HepG2 (cell line): ENCODE measurements around the gene SPNS2. TPM values are rescaled to one million over a fixed set of nuclear protein-coding genes. Genes with fewer than 3 reads are reported as not detected.

ENCODE experiments used
- DR1 ChIP-seq: sonication (generic); formaldehyde crosslinking; IDR thresholded peaks from 2 replicates; pipeline ENCODE4 v1.8.0; 2021; ENCODE audit warnings: mild to moderate bottlenecking, missing genetic modification reagents, inconsistent platforms
- GZF1 ChIP-seq: sonication (generic); formaldehyde crosslinking; IDR thresholded peaks from 2 replicates; pipeline ENCODE4 v1.5.1; 2020; ENCODE audit warnings: mild to moderate bottlenecking, missing genetic modification reagents
- RBM39 ChIP-seq: fragments of 200-400 bp; formaldehyde crosslinking; IDR thresholded peaks from one replicate; pipeline ENCODE4 v1.6.1; 2018; ENCODE audit warnings: antibody characterized with exemption, mild to moderate bottlenecking, low read depth, low read length; ENCODE audit not compliant: poor library complexity, severe bottlenecking
- RFXAP ChIP-seq: sonication (generic); formaldehyde crosslinking; IDR thresholded peaks from 2 replicates; pipeline ENCODE4 v1.4.0; 2020; ENCODE audit warnings: missing genetic modification reagents, borderline replicate concordance
- SATB2 ChIP-seq: sonication (generic); formaldehyde crosslinking; IDR thresholded peaks from 2 replicates; pipeline ENCODE4 v1.5.0; 2020; ENCODE audit warnings: missing genetic modification reagents
- SOX5 ChIP-seq: IDR thresholded peaks from 2 replicates; pipeline ENCODE4 v1.6.1; 2016; ENCODE audit warnings: borderline replicate concordance
- TBL1XR1 ChIP-seq: fragments of 150-350 bp; IDR thresholded peaks from 2 replicates; pipeline ENCODE4 v1.6.1; 2014; ENCODE audit warnings: borderline replicate concordance, low read length; ENCODE audit not compliant: partially characterized antibody
- ZNF207 ChIP-seq: fragments of 450-650 bp; IDR thresholded peaks from 2 replicates; pipeline ENCODE4 v1.6.1; 2016; ENCODE audit warnings: antibody characterized with exemption, borderline replicate concordance
- ZNF317 ChIP-seq: sonication (generic); formaldehyde crosslinking; IDR thresholded peaks from 2 replicates; pipeline ENCODE4 v1.5.0; 2020; ENCODE audit warnings: mild to moderate bottlenecking, missing genetic modification reagents
- ZNF546 ChIP-seq: sonication (generic); formaldehyde crosslinking; conservative IDR thresholded peaks from 2 replicates; pipeline ENCODE4 v1.8.1; 2023; ENCODE audit warnings: mild to moderate bottlenecking, missing genetic modification reagents
- ZNF891 ChIP-seq: sonication (generic); formaldehyde crosslinking; IDR thresholded peaks from 2 replicates; pipeline ENCODE4 v1.5.0; 2020; ENCODE audit warnings: mild to moderate bottlenecking, missing genetic modification reagents
- ZSCAN20 ChIP-seq: sonication (generic); formaldehyde crosslinking; IDR thresholded peaks from 2 replicates; pipeline ENCODE4 v1.4.0; 2020; ENCODE audit warnings: missing genetic modification reagents, mild to moderate bottlenecking, borderline replicate concordance
- polyA plus RNA-seq, 8 experiments: library from polyadenylated mRNA; depleted of rRNA in 3 of 8; stranded (reverse) in 7 of 8; unstranded in 1 of 8; fragments of >200 nt; fragmentation: Illumina TruSeq in 4 of 8; extraction: Trizol in 4 of 8; gene quantifications; 2 replicates each; pipeline versions ENCODE4 v1.2.1 to v1.2.3, GENCODE V29; 2011 to 2016; ENCODE audit warnings: low read depth in 4 of 8, missing spikeins in 1 of 8, mixed read lengths in 1 of 8; ENCODE audit not compliant: insufficient read depth in 1 of 8
- total RNA-seq, 5 experiments: library from RNA; depleted of rRNA; stranded (reverse); fragments of >200 nt; fragmentation: Illumina TruSeq; extraction: Trizol; gene quantifications; 2 replicates each; pipeline ENCODE4 v1.2.3, GENCODE V29; 2016; ENCODE audit warnings: low read depth in 1 of 5
- TF ChIP-seq, protein P1 (sequence below): sonication (generic); formaldehyde crosslinking; conservative IDR thresholded peaks from 2 replicates; pipeline ENCODE4 v1.8.1; 2023; ENCODE audit warnings: missing genetic modification reagents
- TF ChIP-seq, protein P2 (sequence below): sonication (generic); formaldehyde crosslinking; IDR thresholded peaks from 2 replicates; pipeline ENCODE4 v1.5.1; 2020; ENCODE audit warnings: mild to moderate bottlenecking, missing genetic modification reagents, borderline replicate concordance
- TF ChIP-seq, protein P3 (sequence below): sonication (generic); formaldehyde crosslinking; IDR thresholded peaks from 2 replicates; pipeline ENCODE4 v1.8.1; 2023; ENCODE audit warnings: mild to moderate bottlenecking, inconsistent platforms, moderate library complexity, missing genetic modification reagents, borderline replicate concordance
- TF ChIP-seq, protein P4 (sequence below): sonication (generic); formaldehyde crosslinking; conservative IDR thresholded peaks from 2 replicates; pipeline ENCODE4 v1.4.0; 2020; ENCODE audit warnings: mild to moderate bottlenecking, missing genetic modification reagents, moderate library complexity
- TF ChIP-seq, protein P5 (sequence below): sonication (generic); formaldehyde crosslinking; IDR thresholded peaks from 2 replicates; pipeline ENCODE4 v1.4.0; 2020; ENCODE audit warnings: missing genetic modification reagents

The SPNS2 gene
- total and polyA plus RNA-seq, 2 of the 13 experiments (the other 11 are each of a cell fraction or from before 2014, with no cell fraction given): 0.01 TPM; not detected in 1

DNA sequence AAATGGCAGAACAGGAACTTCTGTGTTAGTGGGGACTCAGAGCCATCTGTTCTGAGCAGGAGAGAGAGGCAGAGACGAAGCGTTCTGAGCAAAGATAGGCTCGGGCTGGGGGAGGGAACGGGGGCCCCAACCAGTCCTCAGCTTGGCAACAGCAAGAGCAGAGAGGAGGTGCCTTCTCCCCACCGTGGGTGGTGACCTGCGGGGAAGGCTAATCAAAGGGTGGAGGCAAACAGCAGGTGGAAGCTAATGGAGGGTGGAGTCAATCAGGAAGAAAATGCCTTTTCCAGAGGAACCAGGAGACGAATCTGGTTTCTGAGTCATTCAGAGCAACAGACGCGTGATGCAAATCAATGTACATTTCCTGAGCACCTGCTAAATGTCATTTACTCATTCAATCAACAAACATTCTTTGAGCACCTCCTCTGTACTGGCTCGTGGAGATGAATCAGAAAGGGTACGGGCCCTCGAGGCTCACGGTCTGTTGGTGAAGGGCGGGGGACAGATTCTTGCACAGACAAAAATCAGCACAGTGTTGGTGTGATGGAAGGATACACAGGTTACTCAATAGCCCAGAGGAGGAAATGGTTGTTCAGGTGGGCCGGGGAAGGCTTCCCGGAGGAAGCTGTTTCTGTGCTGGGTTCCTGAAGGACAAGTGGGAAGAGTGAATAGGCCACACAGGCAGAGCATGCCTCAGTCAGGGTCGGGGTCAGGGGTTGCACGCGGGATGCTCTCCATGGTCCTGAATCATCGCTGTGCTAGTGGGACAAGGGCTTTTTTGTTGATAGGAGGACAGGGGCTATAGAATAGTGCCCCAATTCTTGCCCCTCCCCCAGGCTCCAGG lies 5.7 kb upstream of the SPNS2 start (continued):
- TF ChIP-seq, protein P1, sequence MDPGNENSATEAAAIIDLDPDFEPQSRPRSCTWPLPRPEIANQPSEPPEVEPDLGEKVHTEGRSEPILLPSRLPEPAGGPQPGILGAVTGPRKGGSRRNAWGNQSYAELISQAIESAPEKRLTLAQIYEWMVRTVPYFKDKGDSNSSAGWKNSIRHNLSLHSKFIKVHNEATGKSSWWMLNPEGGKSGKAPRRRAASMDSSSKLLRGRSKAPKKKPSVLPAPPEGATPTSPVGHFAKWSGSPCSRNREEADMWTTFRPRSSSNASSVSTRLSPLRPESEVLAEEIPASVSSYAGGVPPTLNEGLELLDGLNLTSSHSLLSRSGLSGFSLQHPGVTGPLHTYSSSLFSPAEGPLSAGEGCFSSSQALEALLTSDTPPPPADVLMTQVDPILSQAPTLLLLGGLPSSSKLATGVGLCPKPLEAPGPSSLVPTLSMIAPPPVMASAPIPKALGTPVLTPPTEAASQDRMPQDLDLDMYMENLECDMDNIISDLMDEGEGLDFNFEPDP (CRISPR knock-in tag): no peak
- TF ChIP-seq TBL1XR1 (no peak), ZNF546 (CRISPR knock-in tag) (no peak), SOX5 (CRISPR knock-in tag) (peak; percentile 68), GZF1 (CRISPR knock-in tag) (0 out of 2 replicates have a peak, but pooled peaks have one; percentile 79), DR1 (CRISPR knock-in tag) (no peak), RFXAP (CRISPR knock-in tag) (peak; percentile 70; the same call in 1 of the 2 replicates), ZNF317 (CRISPR knock-in tag) (0 out of 2 replicates have a peak, but pooled peaks have one; percentile 54), SATB2 (CRISPR knock-in tag) (peak; percentile 62; the same call in 1 of the 2 replicates), ZNF891 (CRISPR knock-in tag) (peak; percentile 86; the same call in 1 of the 2 replicates), ZNF207 (no peak), ZSCAN20 (CRISPR knock-in tag) (no peak), RBM39 (no peak)
- TF ChIP-seq, protein P2, sequence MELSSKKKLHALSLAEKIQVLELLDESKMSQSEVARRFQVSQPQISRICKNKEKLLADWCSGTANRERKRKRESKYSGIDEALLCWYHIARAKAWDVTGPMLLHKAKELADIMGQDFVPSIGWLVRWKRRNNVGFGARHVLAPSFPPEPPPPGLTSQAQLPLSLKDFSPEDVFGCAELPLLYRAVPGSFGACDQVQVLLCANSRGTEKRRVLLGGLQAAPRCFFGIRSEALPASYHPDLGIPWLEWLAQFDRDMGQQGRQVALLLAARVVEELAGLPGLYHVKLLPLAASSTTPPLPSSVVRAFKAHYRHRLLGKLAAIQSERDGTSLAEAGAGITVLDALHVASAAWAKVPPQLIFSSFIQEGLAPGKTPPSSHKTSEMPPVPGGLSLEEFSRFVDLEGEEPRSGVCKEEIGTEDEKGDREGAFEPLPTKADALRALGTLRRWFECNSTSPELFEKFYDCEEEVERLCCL (CRISPR knock-in tag): no peak
- TF ChIP-seq, protein P3, sequence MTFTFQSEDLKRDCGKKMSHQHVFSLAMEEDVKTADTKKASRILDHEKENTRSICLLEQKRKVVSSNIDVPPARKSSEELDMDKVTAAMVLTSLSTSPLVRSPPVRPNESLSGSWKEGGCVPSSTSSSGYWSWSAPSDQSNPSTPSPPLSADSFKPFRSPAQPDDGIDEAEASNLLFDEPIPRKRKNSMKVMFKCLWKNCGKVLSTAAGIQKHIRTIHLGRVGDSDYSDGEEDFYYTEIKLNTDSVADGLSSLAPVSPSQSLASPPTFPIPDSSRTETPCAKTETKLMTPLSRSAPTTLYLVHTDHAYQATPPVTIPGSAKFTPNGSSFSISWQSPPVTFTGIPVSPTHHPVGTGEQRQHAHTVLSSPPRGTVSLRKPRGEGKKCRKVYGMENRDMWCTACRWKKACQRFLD: no peak
- TF ChIP-seq, protein P4, sequence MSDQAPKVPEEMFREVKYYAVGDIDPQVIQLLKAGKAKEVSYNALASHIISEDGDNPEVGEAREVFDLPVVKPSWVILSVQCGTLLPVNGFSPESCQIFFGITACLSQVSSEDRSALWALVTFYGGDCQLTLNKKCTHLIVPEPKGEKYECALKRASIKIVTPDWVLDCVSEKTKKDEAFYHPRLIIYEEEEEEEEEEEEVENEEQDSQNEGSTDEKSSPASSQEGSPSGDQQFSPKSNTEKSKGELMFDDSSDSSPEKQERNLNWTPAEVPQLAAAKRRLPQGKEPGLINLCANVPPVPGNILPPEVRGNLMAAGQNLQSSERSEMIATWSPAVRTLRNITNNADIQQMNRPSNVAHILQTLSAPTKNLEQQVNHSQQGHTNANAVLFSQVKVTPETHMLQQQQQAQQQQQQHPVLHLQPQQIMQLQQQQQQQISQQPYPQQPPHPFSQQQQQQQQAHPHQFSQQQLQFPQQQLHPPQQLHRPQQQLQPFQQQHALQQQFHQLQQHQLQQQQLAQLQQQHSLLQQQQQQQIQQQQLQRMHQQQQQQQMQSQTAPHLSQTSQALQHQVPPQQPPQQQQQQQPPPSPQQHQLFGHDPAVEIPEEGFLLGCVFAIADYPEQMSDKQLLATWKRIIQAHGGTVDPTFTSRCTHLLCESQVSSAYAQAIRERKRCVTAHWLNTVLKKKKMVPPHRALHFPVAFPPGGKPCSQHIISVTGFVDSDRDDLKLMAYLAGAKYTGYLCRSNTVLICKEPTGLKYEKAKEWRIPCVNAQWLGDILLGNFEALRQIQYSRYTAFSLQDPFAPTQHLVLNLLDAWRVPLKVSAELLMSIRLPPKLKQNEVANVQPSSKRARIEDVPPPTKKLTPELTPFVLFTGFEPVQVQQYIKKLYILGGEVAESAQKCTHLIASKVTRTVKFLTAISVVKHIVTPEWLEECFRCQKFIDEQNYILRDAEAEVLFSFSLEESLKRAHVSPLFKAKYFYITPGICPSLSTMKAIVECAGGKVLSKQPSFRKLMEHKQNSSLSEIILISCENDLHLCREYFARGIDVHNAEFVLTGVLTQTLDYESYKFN: no peak
- TF ChIP-seq, protein P5, sequence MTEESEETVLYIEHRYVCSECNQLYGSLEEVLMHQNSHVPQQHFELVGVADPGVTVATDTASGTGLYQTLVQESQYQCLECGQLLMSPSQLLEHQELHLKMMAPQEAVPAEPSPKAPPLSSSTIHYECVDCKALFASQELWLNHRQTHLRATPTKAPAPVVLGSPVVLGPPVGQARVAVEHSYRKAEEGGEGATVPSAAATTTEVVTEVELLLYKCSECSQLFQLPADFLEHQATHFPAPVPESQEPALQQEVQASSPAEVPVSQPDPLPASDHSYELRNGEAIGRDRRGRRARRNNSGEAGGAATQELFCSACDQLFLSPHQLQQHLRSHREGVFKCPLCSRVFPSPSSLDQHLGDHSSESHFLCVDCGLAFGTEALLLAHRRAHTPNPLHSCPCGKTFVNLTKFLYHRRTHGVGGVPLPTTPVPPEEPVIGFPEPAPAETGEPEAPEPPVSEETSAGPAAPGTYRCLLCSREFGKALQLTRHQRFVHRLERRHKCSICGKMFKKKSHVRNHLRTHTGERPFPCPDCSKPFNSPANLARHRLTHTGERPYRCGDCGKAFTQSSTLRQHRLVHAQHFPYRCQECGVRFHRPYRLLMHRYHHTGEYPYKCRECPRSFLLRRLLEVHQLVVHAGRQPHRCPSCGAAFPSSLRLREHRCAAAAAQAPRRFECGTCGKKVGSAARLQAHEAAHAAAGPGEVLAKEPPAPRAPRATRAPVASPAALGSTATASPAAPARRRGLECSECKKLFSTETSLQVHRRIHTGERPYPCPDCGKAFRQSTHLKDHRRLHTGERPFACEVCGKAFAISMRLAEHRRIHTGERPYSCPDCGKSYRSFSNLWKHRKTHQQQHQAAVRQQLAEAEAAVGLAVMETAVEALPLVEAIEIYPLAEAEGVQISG (CRISPR knock-in tag): peak; percentile 82
